ENCODE measurements around the gene WDR88.

DNA sequence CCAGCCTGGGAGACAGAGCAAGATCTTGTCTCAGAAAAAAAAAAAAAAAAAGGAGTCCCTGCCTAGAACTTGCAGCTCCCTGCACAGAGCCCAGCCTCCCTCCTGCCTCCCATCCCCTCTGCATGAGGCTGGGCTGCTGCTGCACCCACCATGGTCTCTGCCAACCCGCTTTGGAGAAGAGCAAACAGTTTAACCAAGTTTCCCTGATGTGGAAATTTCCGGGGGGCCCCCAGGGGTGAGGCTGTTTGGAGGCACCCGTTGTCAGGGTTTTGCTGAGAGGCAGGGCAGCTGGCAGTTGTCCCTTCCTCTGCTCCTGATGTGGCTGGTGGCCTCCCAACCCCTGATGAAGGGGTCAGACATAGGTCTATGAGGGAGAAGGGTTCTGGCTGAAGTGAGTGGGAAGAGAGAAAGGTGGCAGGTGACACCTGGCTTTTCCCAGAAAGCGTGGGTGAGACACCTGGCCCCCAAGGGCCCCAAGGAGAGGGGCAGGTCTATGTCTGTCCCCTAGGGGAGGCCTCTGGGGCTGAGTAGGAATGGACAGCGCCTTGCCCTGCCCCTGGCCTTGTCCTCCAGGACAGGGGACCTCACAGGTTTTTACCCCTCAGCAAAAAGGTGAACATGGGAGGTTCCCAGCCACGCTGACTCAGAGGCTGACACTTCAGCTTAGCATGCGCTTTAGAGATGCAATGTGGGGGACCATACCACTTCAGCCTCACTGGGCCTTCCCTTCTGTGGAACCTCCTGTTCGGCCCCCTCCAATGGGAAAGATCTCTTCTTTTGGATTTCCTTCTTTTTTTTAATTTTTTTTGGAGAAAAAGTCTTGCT lies 67.7 kb downstream of the WDR88 start:
- TF ChIP-seq POLR2A (IDR thresholded peaks at IDR 0.05) (no peak), POLR2AphosphoS5 (IDR thresholded peaks at IDR 0.05; ENCODE audit: insufficient read depth in 1 of 2, low read depth in 1 of 2) (no peak)
- TF ChIP-seq, protein P1, sequence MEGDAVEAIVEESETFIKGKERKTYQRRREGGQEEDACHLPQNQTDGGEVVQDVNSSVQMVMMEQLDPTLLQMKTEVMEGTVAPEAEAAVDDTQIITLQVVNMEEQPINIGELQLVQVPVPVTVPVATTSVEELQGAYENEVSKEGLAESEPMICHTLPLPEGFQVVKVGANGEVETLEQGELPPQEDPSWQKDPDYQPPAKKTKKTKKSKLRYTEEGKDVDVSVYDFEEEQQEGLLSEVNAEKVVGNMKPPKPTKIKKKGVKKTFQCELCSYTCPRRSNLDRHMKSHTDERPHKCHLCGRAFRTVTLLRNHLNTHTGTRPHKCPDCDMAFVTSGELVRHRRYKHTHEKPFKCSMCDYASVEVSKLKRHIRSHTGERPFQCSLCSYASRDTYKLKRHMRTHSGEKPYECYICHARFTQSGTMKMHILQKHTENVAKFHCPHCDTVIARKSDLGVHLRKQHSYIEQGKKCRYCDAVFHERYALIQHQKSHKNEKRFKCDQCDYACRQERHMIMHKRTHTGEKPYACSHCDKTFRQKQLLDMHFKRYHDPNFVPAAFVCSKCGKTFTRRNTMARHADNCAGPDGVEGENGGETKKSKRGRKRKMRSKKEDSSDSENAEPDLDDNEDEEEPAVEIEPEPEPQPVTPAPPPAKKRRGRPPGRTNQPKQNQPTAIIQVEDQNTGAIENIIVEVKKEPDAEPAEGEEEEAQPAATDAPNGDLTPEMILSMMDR (IDR thresholded peaks at IDR 0.05): no peak

Measured in vagina (tissue), 2 donors.